Neural cell (in vitro differentiated cells): ENCODE data around the gene PRIMA1. TPM values are rescaled to one million over a fixed set of nuclear protein-coding genes. Genes with fewer than 3 reads are reported as not detected.

ENCODE experiments used
- H2AFZ ChIP-seq: fragments of 200-600, 300-800 bp; sonication (generic), shearing (Covaris generic); 2 replicates; pipeline ENCODE4 v1.6.0; 2014; ENCODE audit warnings: low read depth, mild to moderate bottlenecking, antibody characterized with exemption, low read length, moderate library complexity
- H3F3A ChIP-seq: fragments of 200-600 bp; shearing (Covaris generic); 2 replicates; pipeline ENCODE4 v1.6.1; 2016; ENCODE audit warnings: mild to moderate bottlenecking, moderate library complexity, mixed read lengths, antibody characterized with exemption, low read length; ENCODE audit not compliant: insufficient read depth, poor library complexity, severe bottlenecking
- H3K27ac ChIP-seq: fragments of 200-600, 300-800 bp; sonication (generic), shearing (Covaris generic); 2 replicates; pipeline ENCODE4 v1.5.1; 2014; ENCODE audit warnings: mild to moderate bottlenecking, low read length, moderate library complexity
- H3K27me3 ChIP-seq: fragments of 300-800, 200-600 bp; sonication (generic), shearing (Covaris generic); 2 replicates; pipeline ENCODE4 v1.6.0; 2014; ENCODE audit warnings: mild to moderate bottlenecking, low read depth, low read length, moderate library complexity; ENCODE audit not compliant: insufficient read depth
- H3K36me3 ChIP-seq: fragments of 300-800, 200-600 bp; sonication (generic), shearing (Covaris generic); 2 replicates; pipeline ENCODE4 v1.5.1; 2014; ENCODE audit warnings: mild to moderate bottlenecking, antibody characterized with exemption, low read length, moderate library complexity; ENCODE audit not compliant: insufficient read depth
- H3K4me2 ChIP-seq: fragments of 300-800, 200-600 bp; sonication (generic), shearing (Covaris generic); 2 replicates; pipeline ENCODE4 v1.6.0; 2014; ENCODE audit warnings: mild to moderate bottlenecking, low read length
- H3K4me3 ChIP-seq: fragments of 300-800, 200-600 bp; sonication (generic), shearing (Covaris generic); 2 replicates; pipeline ENCODE4 v1.5.1; 2014; ENCODE audit warnings: mild to moderate bottlenecking, low read length, moderate library complexity
- H3K79me2 ChIP-seq: fragments of 200-600 bp; shearing (Covaris generic); replicated peaks from 2 replicates; pipeline ENCODE4 v1.6.0; 2014; ENCODE audit warnings: mild to moderate bottlenecking, low read length, moderate library complexity; ENCODE audit not compliant: insufficient read depth
- H3K9ac ChIP-seq: fragments of 300-800, 200-600 bp; sonication (generic), shearing (Covaris generic); 2 replicates; pipeline ENCODE4 v1.6.1; 2016; ENCODE audit warnings: mild to moderate bottlenecking, low read length, mixed read lengths
- H3K9me2 ChIP-seq: fragments of 200-600 bp; shearing (Covaris generic); 2 replicates; pipeline ENCODE4 v1.6.1; 2016; ENCODE audit warnings: mild to moderate bottlenecking, low read length, mixed read lengths; ENCODE audit not compliant: insufficient read depth
- H3K9me3 ChIP-seq: fragments of 200-600, 300-800 bp; sonication (generic), shearing (Covaris generic); 2 replicates; pipeline ENCODE4 v1.6.1; 2016; ENCODE audit warnings: mild to moderate bottlenecking, mixed run types, low read length, moderate library complexity, mixed read lengths
- H4K20me1 ChIP-seq: fragments of 200-600 bp; shearing (Covaris generic); 2 replicates; pipeline ENCODE4 v1.6.1; 2016; ENCODE audit warnings: mild to moderate bottlenecking, mixed run types; ENCODE audit not compliant: insufficient read depth
- EP300 ChIP-seq: fragments of 450-650 bp; conservative IDR thresholded peaks from 2 replicates; pipeline ENCODE4 v1.6.1; 2014; ENCODE audit warnings: antibody characterized with exemption, mild to moderate bottlenecking, moderate library complexity; ENCODE audit not compliant: poor library complexity, severe bottlenecking
- EZH2 ChIP-seq: fragments of 200-600, 300-800 bp; shearing (Covaris generic), sonication (generic); IDR thresholded peaks from 2 replicates; pipeline ENCODE4 v1.6.1; 2014; ENCODE audit warnings: antibody characterized with exemption, low read length, borderline replicate concordance, mild to moderate bottlenecking; ENCODE audit not compliant: insufficient read depth, poor library complexity, severe bottlenecking
- MXI1 ChIP-seq: fragments of 450-650 bp; conservative IDR thresholded peaks from 2 replicates; pipeline ENCODE4 v1.6.1; 2014; ENCODE audit warnings: antibody characterized with exemption, mild to moderate bottlenecking; ENCODE audit not compliant: poor library complexity, severe bottlenecking
- POLR2AphosphoS5 ChIP-seq: IDR thresholded peaks from 2 replicates; pipeline ENCODE4 v1.6.1; 2012
- RAD21 ChIP-seq: fragments of 450-650 bp; conservative IDR thresholded peaks from 2 replicates; pipeline ENCODE4 v1.6.1; 2014; ENCODE audit warnings: antibody characterized with exemption, mild to moderate bottlenecking, moderate library complexity
- REST ChIP-seq: IDR thresholded peaks from 2 replicates; pipeline ENCODE4 v1.6.1; 2012; ENCODE audit warnings: borderline replicate concordance
- SMC3 ChIP-seq: fragments of 450-650 bp; conservative IDR thresholded peaks from 2 replicates; pipeline ENCODE4 v1.6.1; 2014; ENCODE audit warnings: antibody characterized with exemption, mild to moderate bottlenecking, moderate library complexity; ENCODE audit not compliant: poor library complexity
- TAF1 ChIP-seq: IDR thresholded peaks from 2 replicates; pipeline ENCODE4 v1.6.1; 2012; ENCODE audit warnings: low read depth
- polyA plus RNA-seq: library from polyadenylated mRNA; depleted of rRNA; stranded (reverse); fragments of >200 nt; gene quantifications from 2 replicates; pipeline ENCODE4 v1.2.3, GENCODE V29; 2014
- TF ChIP-seq, protein P1 (sequence below): fragments of 450-650 bp; IDR thresholded peaks from 2 replicates; pipeline ENCODE4 v1.5.1; 2014; ENCODE audit warnings: antibody characterized with exemption, mild to moderate bottlenecking, moderate library complexity; ENCODE audit not compliant: poor library complexity, severe bottlenecking

The PRIMA1 gene
- polyA plus RNA-seq, 1 donor from 2014 or later: not detected

- Histone ChIP-seq H3K4me2 (no peak overlapping the region), H3K27ac (no peak overlapping the region), H3F3A (no peaks in the 10 kb centered on the region), H3K9me2 (no peaks in the 10 kb centered on the region), H3K36me3 (no peaks in the 10 kb centered on the region), H3K4me3 (no peak overlapping the region), H3K9ac (no peak overlapping the region), H3K9me3 (no peaks in the 10 kb centered on the region), H3K27me3 (no peaks in the 10 kb centered on the region), H4K20me1 (no peaks in the 10 kb centered on the region), H2AFZ (no peak overlapping the region), H3K79me2 (no peaks in the 10 kb centered on the region)
- TF ChIP-seq TAF1: no peak
- TF ChIP-seq, protein P1, sequence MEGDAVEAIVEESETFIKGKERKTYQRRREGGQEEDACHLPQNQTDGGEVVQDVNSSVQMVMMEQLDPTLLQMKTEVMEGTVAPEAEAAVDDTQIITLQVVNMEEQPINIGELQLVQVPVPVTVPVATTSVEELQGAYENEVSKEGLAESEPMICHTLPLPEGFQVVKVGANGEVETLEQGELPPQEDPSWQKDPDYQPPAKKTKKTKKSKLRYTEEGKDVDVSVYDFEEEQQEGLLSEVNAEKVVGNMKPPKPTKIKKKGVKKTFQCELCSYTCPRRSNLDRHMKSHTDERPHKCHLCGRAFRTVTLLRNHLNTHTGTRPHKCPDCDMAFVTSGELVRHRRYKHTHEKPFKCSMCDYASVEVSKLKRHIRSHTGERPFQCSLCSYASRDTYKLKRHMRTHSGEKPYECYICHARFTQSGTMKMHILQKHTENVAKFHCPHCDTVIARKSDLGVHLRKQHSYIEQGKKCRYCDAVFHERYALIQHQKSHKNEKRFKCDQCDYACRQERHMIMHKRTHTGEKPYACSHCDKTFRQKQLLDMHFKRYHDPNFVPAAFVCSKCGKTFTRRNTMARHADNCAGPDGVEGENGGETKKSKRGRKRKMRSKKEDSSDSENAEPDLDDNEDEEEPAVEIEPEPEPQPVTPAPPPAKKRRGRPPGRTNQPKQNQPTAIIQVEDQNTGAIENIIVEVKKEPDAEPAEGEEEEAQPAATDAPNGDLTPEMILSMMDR: no peak
- no peak for TF ChIP-seq EP300
These were observed 76.0 kb downstream of the PRIMA1 start for GRCh38 chr14:93712079-93712837.

- Histone ChIP-seq H3F3A (no peaks in the 10 kb centered on the region), H4K20me1 (no peaks in the 10 kb centered on the region), H3K79me2 (no peaks in the 10 kb centered on the region), H3K9me3 (no peaks in the 10 kb centered on the region), H3K4me3 (no peak overlapping the region), H3K4me2 (no peak overlapping the region), H3K27ac (no peak overlapping the region), H3K9ac (no peak overlapping the region), H3K36me3 (no peaks in the 10 kb centered on the region), H2AFZ (no peak overlapping the region), H3K27me3 (no peaks in the 10 kb centered on the region), H3K9me2 (no peaks in the 10 kb centered on the region)
- TF ChIP-seq, protein P1: no peak
- no peak for TF ChIP-seq RAD21
- no peak for TF ChIP-seq SMC3
- no peak for TF ChIP-seq EZH2
- no peak for TF ChIP-seq MXI1
- no peak for TF ChIP-seq REST
- no peak for TF ChIP-seq EP300
- no peak for TF ChIP-seq POLR2AphosphoS5
These were observed 79.0 kb downstream of the PRIMA1 start for GRCh38 chr14:93709249-93709648.
